GM12874 (cell line): ENCODE results near the gene LYPLA2.

Experiments
- CTCF ChIP-seq: IDR thresholded peaks from 2 replicates; pipeline ENCODE4 v1.5.1; 2011; ENCODE audit warnings: low read depth, mild to moderate bottlenecking, control low read depth, low read length, moderate library complexity; ENCODE audit not compliant: insufficient read depth

LYPLA2 gene

GRCh38 chr1:23817633-23818032 lies 26.7 kb downstream of the LYPLA2 start:
- TF ChIP-seq CTCF: no peak

DNA sequence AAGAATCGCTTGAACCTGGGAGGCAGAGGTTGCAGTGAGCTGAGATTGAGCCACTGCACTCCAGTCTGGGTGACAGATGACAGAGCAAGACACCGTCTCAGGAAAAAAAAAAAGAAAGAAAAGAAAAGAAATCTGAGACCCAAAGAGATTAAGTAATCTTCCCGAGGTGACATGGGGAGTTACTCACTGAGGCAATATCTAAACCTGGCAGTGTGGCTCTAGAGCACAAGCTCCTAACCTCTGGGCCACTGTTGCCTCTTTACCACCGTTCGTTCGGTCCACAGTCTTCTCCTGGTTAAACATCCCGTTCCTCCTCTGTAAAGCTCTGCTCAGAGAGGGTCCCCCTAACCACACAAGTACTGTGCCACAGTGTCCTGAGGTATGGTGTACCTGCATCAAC lies 32.8 kb downstream of the LYPLA2 start:
- no peak for TF ChIP-seq CTCF

DNA sequence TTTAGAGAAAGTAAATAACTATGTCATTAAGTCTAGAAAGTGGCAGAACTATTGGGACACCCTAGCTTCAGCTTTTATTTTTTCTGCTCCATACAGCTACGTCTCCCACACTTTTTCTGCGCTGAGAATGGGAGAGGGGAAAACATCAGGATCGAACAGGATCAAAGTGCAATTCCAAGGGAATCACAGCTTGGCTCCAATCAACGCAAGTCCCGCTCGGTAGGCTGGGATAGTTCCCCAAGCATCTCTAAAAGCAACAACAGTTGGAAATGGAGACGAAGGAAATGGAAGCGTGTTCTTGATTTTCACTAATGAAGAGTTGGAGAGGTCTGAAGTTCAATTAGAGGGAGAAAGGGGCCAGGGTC lies 33.7 kb downstream of the LYPLA2 start:
- TF ChIP-seq CTCF: no peak

DNA sequence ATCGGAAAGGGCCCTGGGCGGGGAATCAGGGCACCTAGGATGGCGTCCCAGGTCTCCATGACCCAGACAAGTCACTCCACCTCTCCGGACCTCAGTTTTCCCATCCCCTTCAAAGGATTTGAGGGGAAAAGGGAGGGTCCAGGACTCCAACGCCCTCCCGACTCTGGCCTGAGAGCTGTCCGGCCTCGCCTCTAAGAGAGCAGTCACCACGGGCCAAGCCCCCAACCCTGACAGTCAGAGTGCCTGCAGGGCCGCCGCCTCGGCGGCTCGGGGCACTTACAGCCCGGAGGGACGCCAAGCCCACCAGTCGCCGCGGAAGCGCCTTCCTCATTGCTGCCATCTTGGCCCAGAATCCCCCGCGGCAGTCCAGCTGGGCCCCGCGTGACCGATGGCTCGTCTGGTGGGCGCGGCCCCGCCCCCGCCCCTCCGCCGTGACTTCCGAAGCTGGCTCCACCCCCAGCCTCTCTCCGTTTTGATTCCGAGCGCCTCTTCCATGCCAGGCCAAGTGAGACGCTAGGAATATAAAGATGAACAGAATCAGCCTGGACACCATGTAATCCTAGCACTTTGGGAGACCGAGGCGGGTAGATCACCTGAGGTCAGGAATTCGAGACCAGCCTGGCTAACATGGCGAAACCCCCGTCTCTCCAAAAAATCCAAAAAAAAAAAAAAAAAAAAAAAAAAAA lies 34.3 kb downstream of the LYPLA2 start, which contains the start of gene HMGCL:
Gene HMGCL (minus strand): TSS at position 354 of the 686 bp plus-strand sequence. CDS start 14 bp downstream, at position 340.
- no peak for TF ChIP-seq CTCF

GRCh38 chr1:23825762-23826522 lies 35.0 kb downstream of the LYPLA2 start:
- TF ChIP-seq CTCF: no peak

DNA sequence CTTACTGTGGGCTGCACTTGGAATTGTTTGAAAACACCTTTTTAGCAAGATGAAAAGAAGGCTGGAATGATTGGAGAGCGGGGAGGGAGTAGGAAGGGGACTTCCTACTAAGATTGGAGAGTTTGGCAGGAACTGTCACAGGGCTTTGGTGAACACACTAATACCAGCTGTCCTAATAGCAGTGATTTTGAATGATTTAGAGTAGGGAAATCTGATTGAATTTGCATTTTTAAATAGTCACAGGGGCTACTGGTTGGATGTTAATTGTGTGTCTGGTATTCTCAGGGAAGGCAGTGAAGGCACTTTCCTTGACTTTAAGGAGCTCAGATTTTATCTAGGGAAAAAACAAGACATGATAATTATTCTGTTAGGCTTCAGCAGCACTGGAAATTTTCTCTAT lies 36.8 kb downstream of the LYPLA2 start:
- TF ChIP-seq CTCF: no peak

DNA sequence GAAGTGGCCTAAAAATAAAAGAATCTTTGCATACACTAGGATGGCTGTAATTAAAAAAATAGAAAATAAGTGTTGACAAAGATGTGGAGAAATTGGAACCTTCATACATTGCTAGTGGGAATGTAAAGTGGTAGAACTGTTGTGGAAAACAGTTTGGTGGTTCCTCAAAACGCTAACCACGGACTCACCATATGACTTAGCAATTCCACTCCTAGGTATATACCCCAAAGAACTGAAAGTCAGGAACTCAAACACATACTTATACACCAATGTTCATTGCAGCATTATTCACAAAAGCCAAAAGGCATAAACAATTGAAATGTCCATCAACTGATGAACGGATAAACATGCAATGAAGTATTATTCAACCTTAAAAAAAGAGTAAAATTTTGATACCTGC lies 45.1 kb downstream of the LYPLA2 start:
- no peak for TF ChIP-seq CTCF
